GM21619 (cell line): ENCODE data around the gene NEDD8.

Source experiments
- ATAC-seq: cut with Tn5 transposase; IDR thresholded peaks from one replicate; pipeline ENCODE4 v1.9.1; 2021; ENCODE audit not compliant: unreplicated experiment

The NEDD8 gene

GRCh38 chr14:24232121-24232644 lies at the start of gene NEDD8:
NEDD8 (minus strand) TSS chr14:24232367; CDS start chr14:24232267, 100 bp downstream.
- ATAC-seq = peak; percentile 74

GRCh38 chr14:24281636-24282035 lies 49.5 kb upstream of the NEDD8 start:
- no peak for ATAC-seq

- no peak for ATAC-seq
These were observed 48.8 kb upstream of the NEDD8 start for GRCh38 chr14:24280797-24281460.

- no peak for ATAC-seq
These were observed 47.4 kb upstream of the NEDD8 start for GRCh38 chr14:24279301-24280186.

GRCh38 chr14:24278424-24278823 lies 46.3 kb upstream of the NEDD8 start:
- ATAC-seq = no peak

- ATAC-seq = no peak
These were observed 45.6 kb upstream of the NEDD8 start for GRCh38 chr14:24277606-24278321.

- ATAC-seq = no peak
These were observed 44.9 kb upstream of the NEDD8 start for GRCh38 chr14:24277071-24277470.

GRCh38 chr14:24274101-24274543 lies 42.0 kb upstream of the NEDD8 start:
- peak; percentile 34 for ATAC-seq

GRCh38 chr14:24273422-24273998 lies 41.3 kb upstream of the NEDD8 start:
- no peak for ATAC-seq

- ATAC-seq = no peak
These were observed 40.3 kb upstream of the NEDD8 start for GRCh38 chr14:24272467-24272866.

- no peak for ATAC-seq
These were observed 39.7 kb upstream of the NEDD8 start for GRCh38 chr14:24271834-24272263.

- ATAC-seq = peak; percentile 81
These were observed 39.1 kb upstream of the NEDD8 start, which contains the start of gene RABGGTA for GRCh38 chr14:24271134-24271833. RABGGTA (minus strand) TSS chr14:24271597; CDS start chr14:24271115, 482 bp downstream.

- ATAC-seq = peak; percentile 2
These were observed 38.5 kb upstream of the NEDD8 start for GRCh38 chr14:24270537-24271133.

- ATAC-seq = no peak
These were observed 37.9 kb upstream of the NEDD8 start for GRCh38 chr14:24269910-24270536.

- ATAC-seq = no peak
These were observed 37.2 kb upstream of the NEDD8 start for GRCh38 chr14:24269368-24269767.

- ATAC-seq = no peak
These were observed 36.1 kb upstream of the NEDD8 start for GRCh38 chr14:24268225-24268624.

- ATAC-seq = no peak
These were observed 35.3 kb upstream of the NEDD8 start for GRCh38 chr14:24267516-24267915.

GRCh38 chr14:24266344-24267244 lies 34.4 kb upstream of the NEDD8 start:
- ATAC-seq = no peak
